ENCODE measurements around the gene NES.

The NES gene

GRCh38 chr1:156704166-156704711 lies 27.0 kb upstream of the NES start:
- no peaks in the 10 kb centered on the region for H3K79me2 ChIP-seq (ENCODE audit: insufficient read depth, low read length)
- H3K9ac ChIP-seq (ENCODE audit: low read length), result no peak overlapping the region
- no peaks in the 10 kb centered on the region for H3K9me3 ChIP-seq (ENCODE audit: insufficient read depth, low read length)
- no peaks in the 10 kb centered on the region for H3K9me2 ChIP-seq (replicated peaks; ENCODE audit: insufficient read depth, low read length)
- H3K4me3 ChIP-seq (ENCODE audit: insufficient read depth, low read length, poor library complexity, severe bottlenecking), result no peak overlapping the region
- H3K27me3 ChIP-seq (ENCODE audit: low read length), result no peaks in the 10 kb centered on the region
- H3K36me3 ChIP-seq (ENCODE audit: low read length), result no peaks in the 10 kb centered on the region
- no peak overlapping the region for H3K27ac ChIP-seq (ENCODE audit: low read depth, low read length)
- no peaks in the 10 kb centered on the region for H4K20me1 ChIP-seq (ENCODE audit: low read depth, low read length)
- H3F3A ChIP-seq (ENCODE audit: insufficient read depth), result no peaks in the 10 kb centered on the region
- TF ChIP-seq EZH2phosphoT487 (conservative IDR thresholded peaks at IDR 0.05; ENCODE audit: low read length) (no peak), CTCF (IDR thresholded peaks at IDR 0.05; ENCODE audit: insufficient read depth, low read length, poor library complexity, severe bottlenecking) (no peak)
- H3K4me2 ChIP-seq (ENCODE audit: low read depth, low read length, poor library complexity, severe bottlenecking), result no peak overlapping the region
- H2AFZ ChIP-seq (ENCODE audit: low read depth, low read length, severe bottlenecking), result no peak overlapping the region

GRCh38 chr1:156703741-156704140 lies 26.5 kb upstream of the NES start:
- Histone ChIP-seq H3K27me3 (ENCODE audit: low read length) (no peaks in the 10 kb centered on the region), H3K4me2 (ENCODE audit: low read depth, low read length, poor library complexity, severe bottlenecking) (no peak overlapping the region), H2AFZ (ENCODE audit: low read depth, low read length, severe bottlenecking) (no peak overlapping the region), H3K79me2 (ENCODE audit: insufficient read depth, low read length) (no peaks in the 10 kb centered on the region), H4K20me1 (ENCODE audit: low read depth, low read length) (no peaks in the 10 kb centered on the region), H3K4me3 (ENCODE audit: insufficient read depth, low read length, poor library complexity, severe bottlenecking) (no peak overlapping the region), H3K27ac (ENCODE audit: low read depth, low read length) (no peak overlapping the region), H3K9me3 (ENCODE audit: insufficient read depth, low read length) (no peaks in the 10 kb centered on the region), H3F3A (ENCODE audit: insufficient read depth) (no peaks in the 10 kb centered on the region), H3K9ac (ENCODE audit: low read length) (no peak overlapping the region), H3K36me3 (ENCODE audit: low read length) (no peaks in the 10 kb centered on the region), H3K9me2 (replicated peaks; ENCODE audit: insufficient read depth, low read length) (no peaks in the 10 kb centered on the region)
- TF ChIP-seq CTCF (IDR thresholded peaks at IDR 0.05; ENCODE audit: insufficient read depth, low read length, poor library complexity, severe bottlenecking) (no peak), EZH2phosphoT487 (conservative IDR thresholded peaks at IDR 0.05; ENCODE audit: low read length) (no peak)

- Histone ChIP-seq H3K4me3 (ENCODE audit: insufficient read depth, low read length, poor library complexity, severe bottlenecking) (no peak overlapping the region), H3K4me2 (ENCODE audit: low read depth, low read length, poor library complexity, severe bottlenecking) (no peak overlapping the region)
Observed at GRCh38 chr1:156703336-156703735, 26.1 kb upstream of the NES start.

More at GRCh38 chr1:156703336-156703735, 26.1 kb upstream of the NES start:
- H3K36me3 ChIP-seq (ENCODE audit: low read length), result no peaks in the 10 kb centered on the region
- no peak overlapping the region for H2AFZ ChIP-seq (ENCODE audit: low read depth, low read length, severe bottlenecking)
- no peak for TF ChIP-seq EZH2phosphoT487 (conservative IDR thresholded peaks at IDR 0.05; ENCODE audit: low read length)
- TF ChIP-seq CTCF (IDR thresholded peaks at IDR 0.05; ENCODE audit: insufficient read depth, low read length, poor library complexity, severe bottlenecking), result no peak
- no peaks in the 10 kb centered on the region for H3K9me3 ChIP-seq (ENCODE audit: insufficient read depth, low read length)
- H3K79me2 ChIP-seq (ENCODE audit: insufficient read depth, low read length), result no peaks in the 10 kb centered on the region
- H3K9ac ChIP-seq (ENCODE audit: low read length), result no peak overlapping the region
- no peaks in the 10 kb centered on the region for H3K9me2 ChIP-seq (replicated peaks; ENCODE audit: insufficient read depth, low read length)
- no peaks in the 10 kb centered on the region for H3K27me3 ChIP-seq (ENCODE audit: low read length)
- H3K27ac ChIP-seq (ENCODE audit: low read depth, low read length), result no peak overlapping the region
- H4K20me1 ChIP-seq (ENCODE audit: low read depth, low read length), result no peaks in the 10 kb centered on the region
- H3F3A ChIP-seq (ENCODE audit: insufficient read depth), result no peaks in the 10 kb centered on the region

All from SU-DHL-6 (cell line).